Measurements from ENCODE around the gene LDLRAD4.

Gene LDLRAD4

DNA sequence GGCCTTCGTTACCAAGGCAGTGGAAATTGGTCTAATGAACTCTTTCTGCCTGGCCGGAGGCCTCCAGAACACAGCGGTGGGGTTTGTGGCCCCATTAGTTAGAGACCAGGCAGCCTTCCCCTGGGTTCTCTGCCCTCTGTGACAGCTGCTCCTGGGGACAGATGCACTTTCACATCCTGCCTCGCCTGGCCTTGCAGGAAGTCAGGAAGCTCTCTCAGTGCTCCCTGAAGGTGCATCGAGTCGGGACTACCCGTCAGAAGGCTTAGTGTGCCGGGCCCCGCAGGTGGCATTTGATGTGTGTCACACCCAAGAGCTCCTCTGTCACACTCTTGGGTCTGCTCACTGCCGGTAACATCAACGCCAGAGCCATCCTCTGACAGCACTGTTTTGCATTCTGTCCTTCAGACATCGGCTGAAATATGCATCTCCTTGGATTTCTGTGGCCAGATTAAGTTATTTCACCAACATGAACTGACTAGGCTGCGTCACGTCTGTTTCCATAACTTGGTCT, 158.3 kb downstream of the LDLRAD4 start:
- FAIRE-seq = no peak

DNA sequence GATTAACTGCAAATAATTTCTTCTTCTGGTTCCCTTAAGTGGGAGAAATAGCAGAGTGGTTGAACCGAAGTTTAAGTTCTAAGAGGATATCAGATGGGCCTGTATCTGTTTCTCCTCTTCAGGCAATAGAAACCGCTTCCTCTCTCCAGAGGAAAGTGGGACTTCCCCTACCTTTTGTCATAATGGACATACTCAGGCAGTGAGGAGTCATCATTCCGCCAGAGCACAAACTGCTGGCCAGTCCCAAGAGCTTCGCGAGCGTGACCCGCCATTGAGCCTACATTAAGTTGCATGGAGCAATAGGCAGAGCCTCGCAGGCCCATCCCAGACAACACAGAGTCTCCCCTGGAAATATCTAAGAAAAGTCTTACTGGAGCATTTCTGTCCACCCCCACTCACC, 158.9 kb downstream of the LDLRAD4 start:
- no peak for FAIRE-seq

- FAIRE-seq = no peak
Observed at GRCh38 chr18:13378150-13378549, 159.6 kb downstream of the LDLRAD4 start.

GRCh38 chr18:13379062-13379865, 160.7 kb downstream of the LDLRAD4 start:
- no peak for FAIRE-seq

DNA sequence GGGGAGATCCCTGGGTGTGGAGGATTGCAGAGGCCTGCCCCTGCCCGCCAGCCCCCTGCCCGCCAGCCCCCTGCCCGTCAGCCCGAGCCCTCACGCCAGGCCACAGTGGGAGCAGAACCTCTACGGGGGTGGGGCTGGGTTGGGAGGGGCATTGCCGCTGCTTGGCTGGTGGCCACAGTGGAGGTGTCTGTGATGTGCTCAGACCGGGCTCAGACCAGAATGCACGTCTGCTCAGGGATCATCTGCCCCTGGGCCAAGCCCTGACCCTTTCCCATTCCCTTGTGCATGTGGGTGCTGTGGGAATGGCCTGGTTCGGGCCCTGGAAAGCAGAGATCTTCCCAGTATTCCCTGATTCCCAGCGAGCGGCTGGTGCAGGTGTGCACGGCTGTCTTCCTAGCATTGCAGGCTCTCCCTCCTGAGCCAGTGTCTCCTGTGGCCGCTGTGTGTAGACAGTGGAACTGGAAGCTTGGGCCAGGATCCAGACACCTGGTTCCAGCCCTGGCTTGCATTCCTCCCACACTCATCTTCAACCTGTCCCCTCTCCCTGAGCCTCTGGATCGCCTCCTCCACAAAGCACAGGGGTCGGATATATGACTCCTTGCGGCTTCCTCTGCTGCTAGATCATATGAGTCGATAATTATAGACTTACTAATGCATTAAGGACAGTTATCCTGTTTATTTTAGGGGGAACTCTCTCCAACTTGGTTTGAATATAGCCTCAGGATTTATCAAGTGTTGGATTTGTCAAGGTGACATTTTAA, 161.6 kb downstream of the LDLRAD4 start:
- FAIRE-seq = no peak

DNA sequence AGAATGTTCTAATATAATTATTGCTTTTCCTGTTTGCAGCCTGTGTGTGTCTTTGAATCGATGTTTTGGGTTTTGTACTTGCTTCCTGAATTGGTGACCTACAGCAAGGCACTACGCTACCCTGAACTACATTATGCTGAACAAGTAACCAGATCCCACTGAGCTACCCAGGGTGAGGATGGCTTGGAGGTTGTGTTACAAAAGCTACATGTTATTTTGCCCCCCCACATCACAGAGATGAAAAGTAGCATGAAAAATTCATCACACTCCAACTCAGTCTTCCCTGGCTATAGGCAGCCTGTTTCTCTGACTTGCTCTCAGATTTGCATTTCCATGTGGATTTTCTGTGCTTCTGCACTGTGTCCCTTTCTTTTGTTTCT, 162.1 kb downstream of the LDLRAD4 start:
- no peak for FAIRE-seq

DNA sequence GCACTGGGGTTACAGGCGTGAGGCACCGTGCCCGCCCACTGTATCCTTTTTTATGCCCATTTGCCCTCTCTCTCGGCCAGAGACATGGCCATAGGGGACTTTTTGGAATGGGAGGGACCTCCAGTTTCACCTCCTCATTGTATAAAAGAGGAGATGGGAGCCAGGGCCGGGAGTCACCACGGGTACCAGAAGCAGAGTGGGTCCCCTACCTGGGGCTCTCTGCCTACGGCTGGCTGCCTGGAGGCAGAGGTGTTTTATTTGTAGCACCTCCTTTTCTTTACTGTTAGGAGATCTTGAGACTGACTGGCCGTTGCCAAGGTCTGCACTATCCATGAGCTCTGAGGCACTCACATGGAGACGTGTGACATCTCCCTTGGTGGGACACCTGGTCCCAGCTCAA, 162.8 kb downstream of the LDLRAD4 start:
- FAIRE-seq = no peak

- no peak for FAIRE-seq
Observed at GRCh38 chr18:13381944-13382365, 163.4 kb downstream of the LDLRAD4 start.

DNA sequence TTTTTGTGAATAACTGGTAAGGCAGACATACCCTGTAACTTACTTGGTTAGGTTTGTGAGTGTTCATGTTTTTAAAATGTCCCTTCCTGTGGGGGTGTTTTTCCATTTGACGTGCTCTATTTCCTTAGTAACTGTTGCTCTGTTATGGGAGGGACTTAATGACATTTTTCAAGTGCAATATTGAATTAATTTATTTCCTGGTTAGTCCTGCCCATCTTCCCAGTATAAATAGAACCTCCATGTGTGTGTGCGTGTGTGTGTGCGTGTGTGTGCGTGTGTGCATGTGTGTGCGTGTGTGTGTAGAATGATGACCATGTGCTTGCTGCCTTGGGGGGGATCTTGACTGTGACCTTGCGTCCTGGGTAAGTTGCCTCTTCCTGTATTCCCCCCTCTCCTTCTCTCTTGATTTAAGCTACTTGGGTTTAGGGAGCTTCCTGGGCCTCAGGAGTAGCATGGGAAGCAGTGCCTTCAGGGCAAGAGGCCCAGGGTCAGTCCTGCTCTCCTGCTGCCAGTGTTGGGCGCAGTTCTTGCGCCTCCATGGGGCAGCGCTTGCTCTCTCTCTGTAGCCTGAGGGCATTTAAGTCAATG, 163.9 kb downstream of the LDLRAD4 start:
- FAIRE-seq = no peak

DNA sequence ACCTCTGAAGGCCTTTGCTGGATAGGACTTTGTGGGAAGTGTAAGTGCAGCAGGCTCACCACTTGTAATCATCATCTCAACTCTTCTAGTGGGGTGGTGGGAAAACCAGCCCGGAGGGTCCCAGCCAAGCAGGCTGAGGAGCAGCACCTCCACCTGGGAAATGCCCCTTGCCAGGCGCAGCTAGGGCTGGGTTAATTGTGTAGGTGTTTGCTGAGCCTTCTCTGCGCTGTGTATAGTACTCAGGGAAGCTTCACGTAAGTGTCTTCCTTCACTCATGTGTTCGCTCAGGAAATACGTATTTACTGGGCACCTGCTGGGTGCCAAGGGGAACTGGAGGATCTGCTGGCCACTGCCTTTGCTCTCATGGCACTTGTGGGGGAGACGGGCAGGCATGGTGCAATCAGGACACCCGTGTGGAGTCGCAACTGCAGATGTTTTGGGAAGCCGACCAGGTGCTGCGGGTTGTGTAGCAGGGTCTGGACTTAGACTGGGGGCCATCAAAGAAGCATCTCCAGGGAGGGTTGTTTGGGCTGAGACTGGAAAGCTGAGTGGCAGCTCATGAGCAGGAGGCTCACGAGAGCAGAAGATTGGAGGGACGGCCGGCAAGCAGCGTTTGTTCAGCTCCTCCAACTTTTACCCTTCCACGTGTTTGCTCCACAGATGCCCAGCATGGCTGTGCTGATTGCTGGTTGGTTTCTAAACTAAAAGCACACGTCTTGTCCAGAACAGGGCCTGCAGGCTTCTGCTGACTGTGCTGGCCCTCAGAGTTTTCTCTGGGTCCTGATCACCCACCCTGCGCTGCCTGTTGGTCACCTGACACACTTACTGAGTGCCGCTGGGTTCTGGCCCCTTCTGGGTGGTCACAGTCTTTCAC, 164.6 kb downstream of the LDLRAD4 start:
- FAIRE-seq = no peak

DNA sequence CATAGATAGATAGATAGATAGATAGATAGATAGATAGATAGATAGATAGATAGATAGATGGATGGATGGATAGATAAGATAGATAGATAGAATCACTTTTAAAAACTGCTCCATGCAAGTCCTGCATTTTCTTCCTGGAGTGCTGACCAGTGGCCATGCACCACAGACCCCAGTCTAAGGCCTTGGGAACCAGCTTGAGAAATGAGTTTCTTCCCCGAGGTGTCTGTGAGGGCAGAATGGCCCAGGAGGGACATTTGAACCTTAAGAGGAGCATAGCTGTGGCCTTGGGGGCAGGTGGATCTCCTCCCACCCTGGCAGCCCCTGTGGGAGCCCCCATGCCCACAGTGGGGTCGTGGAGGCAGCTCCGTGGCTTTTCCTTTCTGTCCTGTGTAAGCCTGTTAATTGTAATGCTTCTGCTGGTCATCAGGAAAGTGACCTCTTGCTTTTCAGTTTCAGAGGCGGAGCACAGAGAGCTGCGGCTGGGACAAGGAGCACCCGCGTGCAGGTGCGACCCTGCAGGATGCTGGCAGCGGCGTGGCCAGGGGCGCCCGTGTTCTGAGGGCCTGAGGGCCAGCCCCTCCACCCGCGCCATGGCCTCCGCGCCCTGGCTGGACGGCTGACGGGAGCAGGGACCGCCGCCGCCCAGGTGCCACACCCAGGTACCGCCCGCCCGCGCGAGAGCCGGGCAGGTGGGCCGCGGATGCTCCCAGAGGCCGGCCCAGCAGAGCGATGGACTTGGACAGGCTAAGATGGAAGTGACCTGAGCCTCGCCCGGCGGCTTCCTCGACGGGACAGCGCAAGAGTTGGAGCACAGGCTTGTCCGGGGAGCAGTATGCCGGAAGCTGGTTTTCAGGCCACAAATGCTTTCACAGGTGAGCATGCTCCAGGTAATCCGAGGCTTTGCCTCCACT, 168.6 kb downstream of the LDLRAD4 start:
- FAIRE-seq = no peak

DNA sequence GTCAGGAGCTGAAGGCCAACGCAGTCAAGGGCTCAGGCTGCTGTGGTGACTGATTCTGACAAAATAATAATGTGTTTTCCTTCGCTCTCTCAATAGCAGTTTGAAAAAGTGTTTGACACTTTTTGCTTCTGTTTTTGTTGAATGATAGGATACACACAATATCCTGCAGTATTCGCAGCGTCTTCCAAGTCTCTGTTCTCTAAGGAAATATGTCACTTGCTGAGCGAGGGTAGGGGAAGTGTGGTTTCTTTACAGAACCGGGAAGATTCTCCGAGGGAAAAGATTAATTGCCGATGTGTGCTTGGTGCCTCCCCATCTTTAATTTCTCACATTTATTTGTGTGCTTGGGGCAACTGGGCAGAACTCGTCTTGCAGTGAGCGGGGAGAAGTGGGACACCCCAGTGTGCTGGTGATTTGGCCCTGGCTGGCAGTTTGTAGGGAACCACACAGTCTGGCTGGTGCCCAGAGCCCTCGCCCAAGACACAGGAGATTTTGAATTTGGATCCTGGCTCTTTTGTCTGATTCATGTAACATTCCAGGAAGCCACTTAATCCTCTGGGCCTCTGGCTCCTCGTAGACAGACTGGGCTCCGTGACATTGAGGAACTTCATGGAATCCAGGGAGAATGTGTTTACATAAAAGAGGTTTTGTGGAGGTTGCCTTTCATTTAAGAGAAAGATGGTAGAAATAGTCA, 169.4 kb downstream of the LDLRAD4 start:
- FAIRE-seq = no peak

DNA sequence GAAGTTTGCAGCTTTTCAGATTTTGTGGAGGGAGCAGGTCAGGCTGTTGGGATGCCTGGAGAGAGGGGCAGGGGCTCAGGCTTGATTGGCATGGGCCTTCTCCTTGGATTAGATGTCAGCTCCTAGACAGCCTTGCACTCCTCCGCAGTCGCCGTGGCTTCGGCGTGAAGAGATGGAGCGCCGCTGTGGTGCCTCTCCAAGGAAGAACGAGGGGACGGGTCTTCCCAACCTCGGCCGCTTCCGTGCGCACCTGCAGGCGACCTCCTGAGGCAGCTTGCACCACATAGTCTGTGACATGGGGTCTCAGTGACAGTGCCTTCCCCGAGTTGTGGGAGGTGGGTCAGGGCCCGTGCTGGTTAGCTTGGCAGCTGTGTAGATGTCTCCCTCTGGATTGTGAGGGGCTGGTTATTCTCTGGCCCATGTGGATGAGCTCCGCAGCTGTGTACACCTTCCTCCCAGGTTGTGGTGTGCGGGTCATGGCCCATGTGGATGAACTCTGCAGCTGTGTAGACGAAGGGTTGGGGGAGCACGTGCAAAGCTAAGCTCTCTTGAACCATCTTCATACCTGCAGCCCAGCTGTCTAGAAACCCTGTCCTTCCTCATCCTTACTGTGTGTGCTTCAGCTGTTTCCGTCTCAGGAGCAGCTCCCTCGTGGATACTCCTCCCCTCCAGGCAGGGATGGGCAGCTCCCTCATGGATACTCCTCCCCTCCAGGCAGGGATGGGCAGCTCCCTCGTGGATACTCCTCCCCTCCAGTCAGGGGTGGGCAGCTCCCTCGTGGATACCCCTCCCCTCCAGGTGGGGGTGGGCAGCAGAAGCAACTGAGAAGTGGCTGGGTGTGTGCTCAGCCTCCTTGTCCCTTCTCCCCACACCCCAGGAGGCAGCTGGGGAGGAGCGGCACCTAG, 170.3 kb downstream of the LDLRAD4 start:
- no peak for FAIRE-seq

- no peak for FAIRE-seq
Observed at GRCh38 chr18:13389491-13390131, 171.1 kb downstream of the LDLRAD4 start.

GRCh38 chr18:13390196-13390595, 171.6 kb downstream of the LDLRAD4 start:
- no peak for FAIRE-seq

- FAIRE-seq = no peak
Observed at GRCh38 chr18:13390711-13391110, 172.2 kb downstream of the LDLRAD4 start.

DNA sequence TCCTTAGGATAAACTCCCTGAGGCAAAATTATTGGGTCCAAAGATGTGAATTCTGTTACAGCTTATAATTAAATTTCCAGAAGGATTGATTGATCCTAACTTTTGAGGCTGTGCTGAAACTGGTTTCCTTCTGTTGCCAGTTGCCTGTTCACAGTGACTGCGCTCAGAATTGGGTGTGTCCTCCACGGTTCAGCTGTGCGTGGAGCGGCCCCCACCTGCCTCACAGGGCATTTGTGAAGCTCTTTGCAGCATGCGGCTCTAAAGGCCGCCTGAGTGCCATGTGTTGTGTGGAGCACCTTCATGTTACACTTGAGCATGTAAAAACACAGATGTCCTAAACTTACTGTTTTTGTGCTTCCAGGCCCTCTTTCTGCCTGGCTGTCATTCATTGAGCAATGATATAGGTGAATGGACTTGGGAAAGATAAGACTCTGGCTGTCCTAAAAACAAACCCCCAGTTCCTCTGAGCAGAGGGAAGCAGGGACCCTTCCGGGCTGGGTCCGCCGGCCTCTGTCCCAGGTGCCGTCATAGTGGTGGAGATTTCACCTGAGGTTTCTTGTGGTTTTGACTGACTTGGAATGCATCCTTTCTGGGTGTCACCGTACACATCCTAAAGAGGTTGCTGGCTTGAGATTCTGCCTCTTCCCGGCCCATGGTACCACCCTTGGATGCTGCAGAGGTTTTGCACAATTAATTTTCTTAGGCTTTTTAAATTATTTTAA, 173.6 kb downstream of the LDLRAD4 start:
- no peak for FAIRE-seq

DNA sequence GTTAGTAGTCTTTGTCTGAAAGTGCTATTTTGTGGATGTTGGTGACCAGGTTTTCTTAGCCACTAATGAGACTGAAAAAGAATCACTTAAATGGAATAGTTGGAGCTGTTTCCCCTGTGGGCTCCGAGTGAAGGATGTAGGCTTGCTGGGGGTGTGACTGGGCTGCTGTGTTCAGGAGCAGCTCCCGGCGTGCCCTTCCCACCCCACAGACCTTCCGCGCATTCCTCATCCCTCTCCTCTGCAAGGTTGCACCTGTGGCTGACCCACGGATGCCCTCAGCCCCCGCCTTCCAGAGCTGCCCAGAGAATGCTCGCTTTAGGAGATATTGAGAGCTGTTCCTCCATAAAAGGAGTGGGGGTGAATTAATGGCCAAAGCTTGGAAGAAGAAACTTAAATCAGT, 174.3 kb downstream of the LDLRAD4 start:
- FAIRE-seq = no peak

DNA sequence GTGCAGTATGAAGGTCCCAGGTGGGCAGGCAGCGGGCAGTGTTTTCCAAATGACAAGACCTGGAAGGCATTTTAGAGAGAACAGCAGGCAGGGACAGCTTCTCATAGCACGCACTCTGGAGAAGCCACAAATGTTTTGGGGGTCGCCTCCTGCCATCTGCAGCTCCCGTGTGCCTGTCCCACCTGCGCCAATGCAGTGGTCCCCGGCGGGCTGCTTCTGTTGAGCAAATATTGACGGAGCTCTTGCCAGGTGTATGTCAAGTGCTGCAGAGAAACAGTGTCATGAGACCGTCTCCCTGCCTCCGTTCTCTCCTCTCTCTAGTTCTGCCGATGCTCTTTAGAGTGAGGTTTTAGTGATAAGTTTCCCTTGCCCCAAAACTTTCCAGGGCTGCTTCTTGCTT, 174.8 kb downstream of the LDLRAD4 start:
- no peak for FAIRE-seq

All from G401.6 (cell line).